GM21526 (cell line): ENCODE measurements around the gene ZCCHC24.

ENCODE experiments used
- ATAC-seq: cut with Tn5 transposase; IDR thresholded peaks from one replicate; pipeline ENCODE4 v1.9.1; 2021; ENCODE audit warnings: moderate library complexity; ENCODE audit not compliant: unreplicated experiment, low FRiP score

ZCCHC24 gene

GRCh38 chr10:79402625-79402946, 42.8 kb downstream of the ZCCHC24 start:
- ATAC-seq: no peak

GRCh38 chr10:79401015-79401921, 44.2 kb downstream of the ZCCHC24 start:
- no peak for ATAC-seq

GRCh38 chr10:79400146-79401004, 45.0 kb downstream of the ZCCHC24 start:
- no peak for ATAC-seq

GRCh38 chr10:79399223-79399831, 46.1 kb downstream of the ZCCHC24 start:
- no peak for ATAC-seq

GRCh38 chr10:79398642-79399041, 46.8 kb downstream of the ZCCHC24 start:
- no peak for ATAC-seq

GRCh38 chr10:79397575-79398303, 47.7 kb downstream of the ZCCHC24 start:
- no peak for ATAC-seq

GRCh38 chr10:79397051-79397450, 48.4 kb downstream of the ZCCHC24 start:
- ATAC-seq: no peak

GRCh38 chr10:79396520-79396919, 48.9 kb downstream of the ZCCHC24 start:
- ATAC-seq: no peak

GRCh38 chr10:79394664-79395063, 50.8 kb downstream of the ZCCHC24 start:
- ATAC-seq: no peak

- no peak for ATAC-seq
Measured at GRCh38 chr10:79393924-79394610, 51.4 kb downstream of the ZCCHC24 start.

GRCh38 chr10:79393221-79393923, 52.1 kb downstream of the ZCCHC24 start:
- no peak for ATAC-seq

- no peak for ATAC-seq
Measured at GRCh38 chr10:79392506-79393176, 52.8 kb downstream of the ZCCHC24 start.

- no peak for ATAC-seq
Measured at GRCh38 chr10:79392020-79392398, 53.4 kb downstream of the ZCCHC24 start.

- ATAC-seq: no peak
Measured at GRCh38 chr10:79391231-79392019, 54.0 kb downstream of the ZCCHC24 start.

GRCh38 chr10:79390551-79391229, 54.7 kb downstream of the ZCCHC24 start:
- ATAC-seq: no peak

GRCh38 chr10:79390057-79390456, 55.4 kb downstream of the ZCCHC24 start:
- ATAC-seq: no peak
